Hematopoietic multipotent progenitor cell treated with erythropoietin and hydrocortisone succinate and interleukin-3 and kit ligand, for 6 days (in vitro differentiated cells): ENCODE results near the gene PRDM2.
"Not testable (repeated sequence)": the region's sequence is repeated elsewhere in the genome, so short reads cannot be mapped to it uniquely, and the experiment has no call there.

Experiments
- DNase-seq: peaks from one replicate; pipeline ENCODE4 v3.0.0-alpha.2; 2015

PRDM2 gene

GRCh38 chr1:13700521-13701270, 708 bp downstream of the PRDM2 start:
- peak; percentile 62 for DNase-seq

GRCh38 chr1:13701271-13701640, 1.3 kb downstream of the PRDM2 start:
- no peak for DNase-seq

- no peak for DNase-seq
Observed at GRCh38 chr1:13702425-13703127, 2.6 kb downstream of the PRDM2 start.

GRCh38 chr1:13703128-13703513, 3.1 kb downstream of the PRDM2 start:
- no peak for DNase-seq

DNA sequence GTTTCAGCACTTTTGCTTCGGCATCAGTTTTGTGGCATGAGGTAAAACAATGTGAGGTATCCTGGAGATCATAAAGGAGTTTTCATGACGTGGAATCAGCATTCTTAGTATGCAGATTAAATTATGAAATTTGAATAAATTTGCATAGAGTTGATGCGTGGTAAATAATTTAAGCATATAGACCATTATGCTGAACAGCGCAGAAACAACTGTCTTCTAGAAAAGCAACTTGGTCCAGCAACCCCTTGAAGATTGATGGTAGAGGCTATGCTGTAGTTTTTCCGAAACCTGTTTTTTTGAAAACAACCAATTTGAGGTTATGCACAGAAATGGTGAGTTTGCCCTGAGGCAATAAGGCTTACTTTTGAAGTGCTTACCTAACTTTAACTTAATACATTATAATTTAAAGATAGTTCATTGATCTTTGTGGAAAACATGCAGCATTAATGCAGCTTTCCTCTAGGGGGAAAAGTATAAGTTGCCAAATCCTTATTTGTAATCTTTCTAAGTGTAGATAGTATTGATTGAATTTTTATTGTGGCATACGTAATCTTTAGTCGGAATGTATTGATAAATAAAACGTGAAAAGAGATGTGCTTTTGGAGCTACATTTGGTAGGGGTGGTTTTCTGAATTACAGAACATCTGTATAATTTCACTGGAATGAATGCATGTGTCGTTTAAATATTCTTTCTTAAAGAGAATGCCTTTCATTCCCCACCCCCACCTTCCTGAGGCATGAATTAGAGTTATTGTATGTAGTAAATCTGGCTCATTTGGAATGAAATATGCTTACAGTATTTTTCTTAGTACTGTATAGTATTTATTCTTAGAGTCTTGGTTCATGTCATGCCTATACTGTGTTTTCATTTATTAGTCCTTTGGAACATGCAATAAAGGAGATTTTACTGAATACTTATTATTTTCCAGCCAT, 3.8 kb downstream of the PRDM2 start:
- DNase-seq: no peak

DNA sequence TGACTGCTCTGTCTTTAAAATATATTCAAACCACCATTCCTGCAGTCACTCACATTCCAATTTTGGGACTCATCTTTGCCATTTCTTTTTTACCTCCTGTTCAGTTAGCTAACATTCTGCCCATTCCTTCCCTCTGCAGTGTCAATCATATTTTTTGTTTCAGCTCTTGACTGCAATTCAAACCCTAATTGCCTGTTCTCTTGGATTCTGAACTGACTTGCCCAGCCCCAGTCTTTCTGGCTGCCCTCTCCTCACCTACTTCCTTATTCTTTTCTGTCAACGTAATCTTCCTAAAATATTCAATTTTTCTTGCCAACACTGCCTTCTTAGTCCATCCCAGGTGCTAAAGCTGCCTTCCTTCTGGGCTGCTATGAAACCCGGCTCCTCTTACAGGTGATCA, 6.1 kb downstream of the PRDM2 start:
- no peak for DNase-seq

- no peak for DNase-seq
Observed at GRCh38 chr1:13707164-13707563, 7.2 kb downstream of the PRDM2 start.

DNA sequence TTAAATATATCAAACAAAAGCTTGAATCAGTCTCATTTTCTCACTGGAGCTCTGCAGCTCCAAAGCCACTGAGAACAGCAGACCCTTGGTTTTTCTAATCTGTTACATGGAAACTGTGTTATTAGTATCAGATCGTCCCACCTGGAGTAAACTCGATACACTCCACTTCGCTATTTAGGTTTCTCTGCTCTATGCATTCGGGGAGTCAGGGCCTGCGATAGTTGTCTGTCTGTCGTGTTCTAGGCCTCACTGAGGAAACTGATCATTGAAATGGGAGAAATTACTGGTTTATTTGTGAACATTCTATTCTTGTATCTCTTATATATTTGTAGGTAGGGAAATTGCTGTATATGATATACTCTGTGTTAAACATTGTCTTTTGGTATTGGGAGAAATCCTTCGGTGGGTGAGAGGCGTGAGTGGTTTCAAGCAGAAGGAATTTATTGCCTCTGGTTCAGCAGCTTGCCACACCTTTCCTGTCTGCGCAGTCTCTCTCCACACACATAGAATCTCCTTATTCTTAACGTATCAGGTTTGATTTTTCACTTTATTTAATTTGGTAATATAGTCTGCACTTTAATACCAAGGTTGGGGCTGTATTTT, 8.5 kb downstream of the PRDM2 start:
- DNase-seq: no peak

- no peak for DNase-seq
Observed at GRCh38 chr1:13710086-13710485, 10.1 kb downstream of the PRDM2 start.

- DNase-seq: peak; percentile 31
Observed at GRCh38 chr1:13714851-13715250, 14.9 kb downstream of the PRDM2 start.

- not testable (repeated sequence) for DNase-seq
Observed at GRCh38 chr1:13715616-13716287, 15.8 kb downstream of the PRDM2 start.

- DNase-seq: no peak
Observed at GRCh38 chr1:13722808-13723360, 22.9 kb downstream of the PRDM2 start.

DNA sequence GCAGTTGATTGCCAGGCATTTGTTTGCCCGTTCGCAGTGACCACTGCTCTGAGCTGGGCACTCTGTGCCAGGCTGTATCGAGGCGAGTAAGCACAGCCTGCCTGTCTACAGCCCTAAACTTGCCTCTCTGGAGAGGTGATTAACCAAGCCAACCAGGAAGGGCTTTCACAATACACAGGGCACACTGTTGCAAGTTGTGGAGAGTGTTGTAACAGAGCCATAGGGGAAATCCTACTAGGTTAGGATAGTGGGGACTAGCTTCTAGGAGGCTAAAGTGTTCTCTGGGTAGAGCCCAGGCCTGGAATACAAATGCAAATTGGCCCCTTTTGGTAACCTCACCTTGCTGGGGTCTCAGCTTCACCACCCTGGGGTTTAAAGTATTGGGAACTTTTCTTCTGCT, 23.8 kb downstream of the PRDM2 start:
- DNase-seq: peak; percentile 67

- peak; percentile 75 for DNase-seq
Observed at GRCh38 chr1:13725714-13726175, 25.8 kb downstream of the PRDM2 start.

GRCh38 chr1:13728091-13728715, 28.2 kb downstream of the PRDM2 start:
- no peak for DNase-seq

DNA sequence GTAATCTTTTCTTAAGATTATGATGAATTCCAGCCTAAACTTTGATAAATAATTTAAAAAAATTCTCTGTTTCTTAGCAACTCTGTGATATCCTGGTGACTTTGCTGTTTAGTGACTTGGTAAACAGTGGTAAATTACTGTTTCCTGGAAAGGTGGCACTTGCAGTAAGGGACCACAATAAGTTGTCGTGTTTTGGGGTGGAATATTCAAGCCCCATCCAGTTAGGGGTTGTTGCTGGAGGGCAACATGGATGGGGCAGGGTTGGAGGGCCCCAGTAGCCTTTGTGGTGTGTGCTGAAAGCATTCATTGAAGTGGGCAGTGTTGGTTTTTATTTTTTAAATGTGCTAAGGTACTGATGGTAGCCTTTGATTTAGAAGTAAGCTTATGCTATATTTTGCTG, 30.3 kb downstream of the PRDM2 start:
- DNase-seq: no peak

- DNase-seq: peak; percentile 58
Observed at GRCh38 chr1:13730751-13731482, 30.9 kb downstream of the PRDM2 start.

DNA sequence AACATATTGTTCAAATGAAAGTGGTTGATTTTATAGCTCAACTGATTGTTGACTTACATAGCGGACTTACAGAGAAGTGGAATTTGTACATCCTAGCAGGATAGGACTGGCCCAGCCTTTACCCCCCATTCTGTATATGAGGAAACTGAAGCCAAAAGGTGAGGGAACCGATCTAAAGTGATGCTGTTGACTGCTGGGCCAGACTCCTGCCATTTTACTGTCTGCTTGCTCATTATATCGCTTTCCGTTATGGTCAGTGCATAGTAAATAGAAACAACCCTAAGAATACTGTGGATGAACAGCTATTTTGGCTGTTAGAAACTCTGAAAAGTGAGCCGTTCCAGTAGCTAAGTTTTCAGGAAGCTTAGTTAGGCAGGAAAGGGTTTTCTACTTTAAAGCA, 31.9 kb downstream of the PRDM2 start:
- no peak for DNase-seq

DNA sequence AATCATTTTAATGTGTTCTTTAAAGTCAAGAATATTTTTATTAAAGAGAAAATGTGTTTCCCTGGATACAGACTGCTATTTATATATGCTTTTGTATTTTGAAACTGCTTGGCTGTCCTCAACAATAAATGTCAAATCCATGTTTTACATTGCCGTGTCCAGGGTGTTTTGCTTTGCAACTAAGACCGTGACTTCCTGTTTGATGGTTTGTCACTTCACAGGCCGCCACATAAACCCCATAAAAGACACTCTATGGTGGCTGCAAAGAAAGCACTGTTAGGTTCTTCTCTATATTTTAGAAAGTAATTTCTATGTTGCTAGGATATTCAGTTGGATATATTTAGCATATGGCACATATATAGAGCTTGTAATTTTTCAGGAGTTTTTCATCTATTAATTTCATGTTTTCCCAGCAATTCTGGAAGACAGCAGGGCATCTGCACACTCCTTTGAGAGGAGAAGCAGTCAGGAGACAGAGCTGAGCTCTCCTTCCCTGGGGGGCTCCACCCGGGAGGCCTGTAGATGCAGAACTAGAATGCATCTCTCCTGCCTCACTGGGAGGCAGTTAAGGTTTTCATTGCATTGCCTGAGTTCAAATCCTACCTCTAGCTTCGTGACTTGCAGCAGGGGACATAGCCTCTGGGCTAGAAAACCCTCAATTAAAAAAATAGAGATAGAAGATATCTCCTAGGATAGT, 33.1 kb downstream of the PRDM2 start:
- peak; percentile 54 for DNase-seq

- DNase-seq: no peak
Observed at GRCh38 chr1:13733711-13734110, 33.7 kb downstream of the PRDM2 start.
